HG03571 (cell line): ENCODE measurements around the gene WEE1.
"Not testable (repeated sequence)": the region's sequence is repeated elsewhere in the genome, so short reads cannot be mapped to it uniquely, and the experiment has no call there.

Experiments
- ATAC-seq: cut with Tn5 transposase; IDR thresholded peaks from one replicate; pipeline ENCODE4 v1.9.1; 2021; ENCODE audit not compliant: unreplicated experiment

The WEE1 gene

GRCh38 chr11:9573052-9573774 is at the start of gene WEE1:
TSS of gene WEE1 (plus strand) at chr11:9573670. CDS start at chr11:9573934, 264 bp downstream.
- peak; percentile 82 for ATAC-seq

GRCh38 chr11:9524001-9524400 is 49.5 kb upstream of the WEE1 start:
- ATAC-seq, result no peak

GRCh38 chr11:9525116-9525515 is 48.4 kb upstream of the WEE1 start:
- no peak for ATAC-seq

GRCh38 chr11:9527481-9528135 is 45.9 kb upstream of the WEE1 start:
- no peak for ATAC-seq

- ATAC-seq, result no peak
Observed at GRCh38 chr11:9528136-9528501, 45.4 kb upstream of the WEE1 start.

- no peak for ATAC-seq
Observed at GRCh38 chr11:9528573-9529333, 44.7 kb upstream of the WEE1 start.

- no peak for ATAC-seq
Observed at GRCh38 chr11:9529334-9529650, 44.2 kb upstream of the WEE1 start.

- ATAC-seq, result no peak
Observed at GRCh38 chr11:9530020-9530621, 43.3 kb upstream of the WEE1 start.

- ATAC-seq, result no peak
Observed at GRCh38 chr11:9530901-9531625, 42.4 kb upstream of the WEE1 start.

GRCh38 chr11:9533058-9533457 is 40.4 kb upstream of the WEE1 start:
- no peak for ATAC-seq

GRCh38 chr11:9533736-9534473 is 39.6 kb upstream of the WEE1 start:
- ATAC-seq, result no peak

- ATAC-seq, result no peak
Observed at GRCh38 chr11:9535189-9535781, 38.2 kb upstream of the WEE1 start.

GRCh38 chr11:9538548-9538947 is 34.9 kb upstream of the WEE1 start:
- ATAC-seq, result no peak

- ATAC-seq, result not testable (repeated sequence)
Observed at GRCh38 chr11:9549216-9549615, 24.3 kb upstream of the WEE1 start.

- no peak for ATAC-seq
Observed at GRCh38 chr11:9550191-9550628, 23.3 kb upstream of the WEE1 start.

GRCh38 chr11:9561279-9561982 is 12.0 kb upstream of the WEE1 start:
- no peak for ATAC-seq

GRCh38 chr11:9562716-9563115 is 10.8 kb upstream of the WEE1 start:
- no peak for ATAC-seq

GRCh38 chr11:9563196-9563730 is 10.2 kb upstream of the WEE1 start:
- ATAC-seq, result no peak
